H1 (cell line): ENCODE results near the gene APP. TPM values are rescaled to one million over a fixed set of nuclear protein-coding genes. Genes with fewer than 3 reads are reported as not detected.

ENCODE experiments used
- CTCF ChIA-PET: fragments of 300-600 bp; sonication (Branson Sonifier 250); formaldehyde crosslinking; loops from one replicate; lab custom pipeline; 2021; ENCODE audit not compliant: partially characterized antibody; lab: Charles Lee
- POLR2A ChIA-PET: fragments of 300-600 bp; sonication (Branson Sonifier 250); formaldehyde crosslinking; loops from one replicate; lab custom pipeline; 2021; ENCODE audit warnings: inconsistent platforms; ENCODE audit not compliant: partially characterized antibody; lab: Charles Lee
- DNase-seq, 2 experiments: peaks; one replicate each; pipeline versions ENCODE4 v3.0.0 to v3.0.0-alpha.2; 2010 to 2022; ENCODE audit warnings: low spot score in 2 of 2, low read depth in 1 of 2, mixed read lengths in 1 of 2
- FAIRE-seq: peaks from 2 replicates; lab custom pipeline; 2011; peaks lifted over from hg19 to GRCh38; lab: Jason Lieb, UNC
- H2AFZ ChIP-seq: 2 replicates; pipeline ENCODE4 v1.8.1; 2012; ENCODE audit warnings: low read length, inconsistent platforms
- H2AK5ac ChIP-seq: 2 replicates; pipeline ENCODE4 v1.6.1; 2013; ENCODE audit warnings: low read depth, low read length
- H2BK120ac ChIP-seq: replicated peaks from 2 replicates; pipeline ENCODE3; 2013; ENCODE audit warnings: low read depth, low read length, inconsistent platforms
- H2BK12ac ChIP-seq: 2 replicates; pipeline ENCODE4 v1.6.1; 2013; ENCODE audit warnings: low read depth, low read length
- H2BK15ac ChIP-seq: 2 replicates; pipeline ENCODE4 v1.6.1; 2013; ENCODE audit warnings: low read length
- H2BK20ac ChIP-seq: 2 replicates; pipeline ENCODE4 v1.6.1; 2013; ENCODE audit warnings: low read length
- H2BK5ac ChIP-seq: 2 replicates; pipeline ENCODE4 v1.6.1; 2013; ENCODE audit warnings: low read depth, low read length
- H3K14ac ChIP-seq: 2 replicates; pipeline ENCODE4 v1.6.1; 2013; ENCODE audit warnings: inconsistent platforms; ENCODE audit not compliant: insufficient read length
- H3K18ac ChIP-seq: 2 replicates; pipeline ENCODE4 v1.6.1; 2013; ENCODE audit warnings: low read length; ENCODE audit errors: extremely low read depth
- H3K23ac ChIP-seq: 2 replicates; pipeline ENCODE4 v1.6.1; 2013; ENCODE audit warnings: inconsistent platforms; ENCODE audit not compliant: insufficient read length
- H3K23me2 ChIP-seq: 2 replicates; pipeline ENCODE4 v1.6.1; 2013; ENCODE audit warnings: low read depth, low read length
- H3K27ac ChIP-seq: 2 replicates; pipeline ENCODE4 v1.6.1; 2011; ENCODE audit warnings: low read depth, low read length, inconsistent platforms
- H3K27me3 ChIP-seq, 4 experiments: replicated peaks in 1 of 4; 1 replicate in 1 of 4; 2 replicates in 3 of 4; pipeline versions ENCODE4 v1.6.1 to v1.8.1; 2011 to 2013; ENCODE audit warnings: low read length in 3 of 4, mild to moderate bottlenecking in 3 of 4, inconsistent platforms in 2 of 4, mixed read lengths in 2 of 4, moderate library complexity in 1 of 4; ENCODE audit not compliant: control insufficient read depth in 3 of 4, insufficient read depth in 3 of 4; ENCODE audit errors: extremely low read depth in 1 of 4
- H3K36me3 ChIP-seq, 4 experiments: 2 replicates each; pipeline versions ENCODE4 v1.6.1 to v1.8.1; 2011 to 2013; ENCODE audit warnings: mild to moderate bottlenecking in 4 of 4, low read length in 3 of 4, moderate library complexity in 2 of 4, control low read depth in 1 of 4, inconsistent platforms in 1 of 4; ENCODE audit not compliant: insufficient read depth in 4 of 4, control insufficient read depth in 2 of 4
- H3K4ac ChIP-seq: replicated peaks from 2 replicates; pipeline ENCODE3; 2013; ENCODE audit warnings: low read length, low read depth, mixed read lengths, inconsistent platforms; ENCODE audit not compliant: insufficient read length
- H3K4me1 ChIP-seq, 4 experiments: replicated peaks in 1 of 4; 1 replicate in 1 of 4; 2 replicates in 3 of 4; pipeline versions ENCODE4 v1.6.1 to v1.8.1; 2011 to 2013; ENCODE audit warnings: low read length in 3 of 4, inconsistent platforms in 2 of 4, mixed read lengths in 1 of 4; ENCODE audit not compliant: insufficient read depth in 4 of 4, control insufficient read depth in 3 of 4
- H3K4me2 ChIP-seq, 2 experiments: 2 replicates each; pipeline versions ENCODE4 v1.6.1 to v1.8.1; 2011 to 2013; ENCODE audit warnings: low read depth in 2 of 2, low read length in 2 of 2, control low read depth in 1 of 2, inconsistent platforms in 1 of 2, mild to moderate bottlenecking in 1 of 2; ENCODE audit not compliant: insufficient read depth in 1 of 2
- H3K4me3 ChIP-seq, 4 experiments: fragments of 200-600, 300-600 bp in 1 of 4; sonication (generic), shearing (Covaris generic), sonication (Bioruptor Twin) in 1 of 4; 2 replicates each; pipeline versions ENCODE4 v1.5.1 to v1.8.1; 2011 to 2016; ENCODE audit warnings: low read length in 4 of 4, low read depth in 3 of 4, control low read depth in 2 of 4, inconsistent platforms in 2 of 4, mild to moderate bottlenecking in 2 of 4, mixed read lengths in 1 of 4, moderate library complexity in 1 of 4; ENCODE audit not compliant: insufficient read depth in 2 of 4; ENCODE audit errors: extremely low read depth in 1 of 4
- H3K56ac ChIP-seq: replicated peaks from 2 replicates; pipeline ENCODE3; 2013; ENCODE audit warnings: low read depth, mild to moderate bottlenecking, mixed read lengths, low read length, inconsistent platforms; ENCODE audit not compliant: insufficient read length
- H3K79me1 ChIP-seq: 2 replicates; pipeline ENCODE4 v1.6.1; 2013; ENCODE audit warnings: low read depth, low read length, control low read depth
- H3K79me2 ChIP-seq, 2 experiments: 2 replicates each; pipeline versions ENCODE4 v1.6.1 to v1.8.1; 2012 to 2013; ENCODE audit warnings: low read length in 2 of 2, mild to moderate bottlenecking in 2 of 2, inconsistent platforms in 1 of 2; ENCODE audit not compliant: insufficient read depth in 2 of 2, control insufficient read depth in 1 of 2
- H3K9ac ChIP-seq, 4 experiments: replicated peaks in 1 of 4; 1 replicate in 1 of 4; 2 replicates in 3 of 4; pipeline versions ENCODE4 v1.6.1 to v1.8.1; 2011 to 2013; ENCODE audit warnings: low read depth in 3 of 4, low read length in 3 of 4, control low read depth in 2 of 4, mild to moderate bottlenecking in 2 of 4, moderate library complexity in 2 of 4, inconsistent platforms in 1 of 4; ENCODE audit errors: extremely low read depth in 1 of 4
- H3K9me3 ChIP-seq, 2 experiments: 2 replicates each; pipeline versions ENCODE4 v1.6.1 to v1.8.1; 2012 to 2013; ENCODE audit warnings: mild to moderate bottlenecking in 2 of 2, moderate library complexity in 2 of 2, control low read depth in 1 of 2, inconsistent platforms in 1 of 2, low read depth in 1 of 2, low read length in 1 of 2, mixed read lengths in 1 of 2; ENCODE audit not compliant: insufficient read depth in 2 of 2
- H4K20me1 ChIP-seq, 2 experiments: replicated peaks in 1 of 2; 2 replicates each; pipeline versions ENCODE3 to v1.8.1; 2011 to 2013; ENCODE audit warnings: inconsistent platforms in 2 of 2, low read length in 2 of 2, mild to moderate bottlenecking in 1 of 2; ENCODE audit not compliant: insufficient read depth in 2 of 2, control insufficient read depth in 1 of 2
- H4K5ac ChIP-seq: 2 replicates; pipeline ENCODE4 v1.6.1; 2013; ENCODE audit warnings: low read length, low read depth, mixed read lengths, inconsistent platforms; ENCODE audit not compliant: insufficient read length
- H4K8ac ChIP-seq: 2 replicates; pipeline ENCODE4 v1.8.0; 2013; ENCODE audit warnings: mild to moderate bottlenecking, moderate library complexity, low read length, inconsistent platforms; ENCODE audit not compliant: insufficient read depth; ENCODE audit errors: extremely low read depth
- H4K91ac ChIP-seq: replicated peaks from 2 replicates; pipeline ENCODE3; 2013; ENCODE audit warnings: low read length, mixed read lengths, inconsistent platforms; ENCODE audit not compliant: insufficient read length
- RXRA ChIP-seq: IDR thresholded peaks from 2 replicates; pipeline ENCODE4 v1.6.1; 2011; ENCODE audit warnings: low read depth, mild to moderate bottlenecking, low read length, moderate library complexity; ENCODE audit not compliant: insufficient read depth
- TCF12 ChIP-seq: IDR thresholded peaks from 2 replicates; pipeline ENCODE4 v1.6.1; 2011; ENCODE audit warnings: low read depth, mild to moderate bottlenecking, low read length
- WGBS, 2 experiments: shearing (Covaris generic) in 1 of 2; methylation state at CpG; one replicate each; pipeline versions ENCODE4 v1.1.6 to v1.1.7; 2013 to 2015; ENCODE audit warnings: low lambda C conversion rate in 2 of 2, mixed read lengths in 2 of 2, inconsistent platforms in 1 of 2, low coverage in 1 of 2, missing lambda C conversion rate in 1 of 2; ENCODE audit not compliant: insufficient replicate concordance in 2 of 2, insufficient coverage in 1 of 2, insufficient read length in 1 of 2; ENCODE audit errors: extremely low coverage in 1 of 2, missing lambda C conversion rate in 1 of 2; 5-methylcytosine and 5-hydroxymethylcytosine counted together
- polyA plus RNA-seq, 7 experiments: library from polyadenylated mRNA; depleted of rRNA in 3 of 7; stranded (reverse) in 5 of 7; unstranded in 2 of 7; fragments of >200 nt in 5 of 7; fragments of 200-250 nt in 2 of 7; gene quantifications; 1 replicate in 5 of 7; 2 replicates in 1 of 7; 4 replicates in 1 of 7; pipeline versions ENCODE4 v1.2.1 to v1.2.3, GENCODE V29; 2011 to 2013; ENCODE audit warnings: missing spikeins in 2 of 7, mixed read lengths in 2 of 7
- total RNA-seq: library from RNA; stranded (reverse); fragmentation: NEBNext Ultra II Directional; extraction: Animal tissue kit (Norgen Biotek cat#: 25700); gene quantifications from 2 replicates; pipeline ENCODE4 v1.2.1, GENCODE V29; 2021

The APP gene
- total and polyA plus RNA-seq, 2 of the 8 experiments (the other 6 are each of a cell fraction or from before 2014, with no cell fraction given): 375 to 551 TPM

- no peak overlapping the region for H2AK5ac ChIP-seq
- no peak overlapping the region for H2BK5ac ChIP-seq
- no peak overlapping the region for H4K91ac ChIP-seq
- no peak overlapping the region for H2BK20ac ChIP-seq
- TF ChIP-seq RXRA: no peak
- TF ChIP-seq TCF12: no peak
- no peak overlapping the region for H3K4me3 ChIP-seq
- no peaks in the 10 kb centered on the region for H3K23me2 ChIP-seq
- ChIA-PET CTCF (no interaction called here), POLR2A (no interaction called here)
- WGBS, 2 experiments: 91% methylated on average over 5 of the region's 5 CpGs; no CpG with 5 or more reads in 1 of the 2 experiments
- DNase-seq (no peak), FAIRE-seq (no peak)
- no peak overlapping the region for H3K9ac ChIP-seq
- no peak overlapping the region for H2AFZ ChIP-seq
- no peak overlapping the region for H3K18ac ChIP-seq
- H3K36me3 ChIP-seq: peaks cover 0 to 11% (median 4%) of the 10 kb centered on the region in 4 experiments; a peak in 4 of 8 replicates
- H3K4ac ChIP-seq: no peak overlapping the region
- no peak overlapping the region for H4K8ac ChIP-seq
- no peak overlapping the region for H2BK12ac ChIP-seq
- peaks cover 0 to 4% of the 10 kb centered on the region in 2 experiments; a peak in 2 of 4 replicates for H3K79me2 ChIP-seq
- H3K4me1 ChIP-seq: peaks cover 0 to 9% (median 1%) of the 10 kb centered on the region in 4 experiments; a peak in 4 of 7 replicates
- no peak overlapping the region for H4K5ac ChIP-seq
- no peak overlapping the region for H3K56ac ChIP-seq
- no peak overlapping the region for H3K23ac ChIP-seq
- H2BK15ac ChIP-seq: no peak overlapping the region
- no peak overlapping the region for H3K4me2 ChIP-seq
- H3K27ac ChIP-seq: no peak overlapping the region
- H4K20me1 ChIP-seq: peaks cover 0 to 1% of the 10 kb centered on the region in 2 experiments
- no peak overlapping the region for H2BK120ac ChIP-seq
- H3K14ac ChIP-seq: no peak overlapping the region
- H3K79me1 ChIP-seq: no peaks in the 10 kb centered on the region; the same call in 1 of the 2 replicates
- H3K27me3 ChIP-seq: no peaks in the 10 kb centered on the region
- no peaks in the 10 kb centered on the region for H3K9me3 ChIP-seq
Measured at GRCh38 chr21:25964926-25965325, 205.6 kb downstream of the APP start.
